Measurements from ENCODE around the gene TBX4.

- TF ChIP-seq CTCF (IDR thresholded peaks at IDR 0.05): no peak
- TF ChIP-seq POLR2A (IDR thresholded peaks at IDR 0.05): no peak
- TF ChIP-seq EP300 (IDR thresholded peaks at IDR 0.05): no peak
Measured at GRCh38 chr17:61485067-61485775, 33.0 kb downstream of the TBX4 start.
